OCI-LY1 (cell line): ENCODE measurements around the gene VSTM4.

Experiments used
- H2AFZ ChIP-seq: fragments of 200-600 bp; sonication (generic), shearing (Covaris generic); 2 replicates; pipeline ENCODE4 v1.6.0; 2014; ENCODE audit warnings: antibody characterized with exemption, mild to moderate bottlenecking, low read length
- H3F3A ChIP-seq: fragments of 200-600 bp; sonication (generic), shearing (Covaris generic); 2 replicates; pipeline ENCODE4 v1.6.0; 2014; ENCODE audit warnings: mild to moderate bottlenecking, antibody characterized with exemption, low read length, moderate library complexity; ENCODE audit not compliant: insufficient read depth
- H3K27ac ChIP-seq: fragments of 200-600 bp; sonication (generic); 2 replicates; pipeline ENCODE4 v1.5.1; 2014; ENCODE audit warnings: low read length, mixed run types, mild to moderate bottlenecking, low read depth; ENCODE audit not compliant: poor library complexity, severe bottlenecking
- H3K27me3 ChIP-seq: fragments of 200-600 bp; sonication (generic); 2 replicates; pipeline ENCODE4 v1.6.0; 2014; ENCODE audit warnings: antibody characterized with exemption, mild to moderate bottlenecking, low read length, moderate library complexity; ENCODE audit not compliant: insufficient read depth
- H3K36me3 ChIP-seq: fragments of 200-600 bp; sonication (generic); 2 replicates; pipeline ENCODE4 v1.6.1; 2014; ENCODE audit warnings: mild to moderate bottlenecking, antibody characterized with exemption, low read length, moderate library complexity, mixed read lengths; ENCODE audit not compliant: insufficient read depth
- H3K4me1 ChIP-seq: fragments of 200-600 bp; sonication (generic); 2 replicates; pipeline ENCODE4 v1.5.1; 2014; ENCODE audit warnings: mild to moderate bottlenecking, low read length, moderate library complexity; ENCODE audit not compliant: insufficient read depth, severe bottlenecking
- H3K4me2 ChIP-seq: fragments of 200-600 bp; sonication (generic), shearing (Covaris generic); 2 replicates; pipeline ENCODE4 v1.6.1; 2014; ENCODE audit warnings: low read length
- H3K4me3 ChIP-seq: fragments of 200-600 bp; sonication (generic); 2 replicates; pipeline ENCODE4 v1.5.1; 2014; ENCODE audit warnings: low read length, low read depth, mild to moderate bottlenecking, mixed read lengths; ENCODE audit not compliant: poor library complexity, severe bottlenecking
- H3K79me2 ChIP-seq: fragments of 200-600 bp; shearing (Covaris generic); 2 replicates; pipeline ENCODE4 v1.6.1; 2016; ENCODE audit warnings: mixed run types, low read length, mixed read lengths; ENCODE audit not compliant: insufficient read depth
- H3K9ac ChIP-seq: fragments of 200-600 bp; sonication (generic), shearing (Covaris generic); 2 replicates; pipeline ENCODE4 v1.6.1; 2014; ENCODE audit warnings: mild to moderate bottlenecking, low read length, mixed read lengths
- H3K9me2 ChIP-seq: fragments of 200-600 bp; sonication (generic), shearing (Covaris generic); 2 replicates; pipeline ENCODE4 v1.6.1; 2014; ENCODE audit warnings: low read depth, mild to moderate bottlenecking, low read length, mixed read lengths
- H3K9me3 ChIP-seq: fragments of 200-600 bp; shearing (Covaris generic); 2 replicates; pipeline ENCODE4 v1.6.1; 2014; ENCODE audit warnings: low read length, mixed read lengths
- H4K20me1 ChIP-seq: fragments of 200-600 bp; sonication (generic), shearing (Covaris generic); 2 replicates; pipeline ENCODE4 v1.6.0; 2016; ENCODE audit warnings: mild to moderate bottlenecking, low read length; ENCODE audit not compliant: insufficient read depth
- CTCF ChIP-seq: fragments of 200-600 bp; sonication (generic), shearing (Covaris generic); IDR thresholded peaks from 2 replicates; pipeline ENCODE4 v1.5.1; 2017; ENCODE audit warnings: mild to moderate bottlenecking, antibody characterized with exemption, low read length, moderate library complexity, mixed read lengths
- EZH2 ChIP-seq: fragments of 200-600 bp; sonication (generic), shearing (Covaris generic); IDR thresholded peaks from 2 replicates; pipeline ENCODE4 v1.8.0; 2017; ENCODE audit warnings: borderline replicate concordance, mixed run types, mild to moderate bottlenecking, antibody characterized with exemption, low read length, moderate library complexity, mixed read lengths

VSTM4 gene

DNA sequence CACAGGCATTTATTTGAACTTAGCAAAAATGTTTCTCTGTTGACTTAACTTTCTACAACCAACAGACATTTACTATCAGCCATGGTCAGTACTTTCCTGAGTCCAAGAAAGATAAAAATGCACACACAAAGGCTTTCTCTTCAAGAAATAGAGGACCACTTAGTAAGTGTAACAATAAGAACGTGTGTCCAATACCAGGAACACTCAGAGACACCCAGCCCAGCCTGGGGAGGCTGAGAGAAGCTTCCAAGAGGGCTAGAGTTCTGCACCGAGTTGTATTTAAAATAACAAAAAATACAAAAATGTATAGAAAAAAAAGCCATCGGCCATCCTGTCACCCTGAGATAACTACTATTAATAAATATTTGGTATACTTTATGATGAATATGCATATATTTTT is 35.8 kb downstream of the VSTM4 start:
- no peak overlapping the region for H2AFZ ChIP-seq

DNA sequence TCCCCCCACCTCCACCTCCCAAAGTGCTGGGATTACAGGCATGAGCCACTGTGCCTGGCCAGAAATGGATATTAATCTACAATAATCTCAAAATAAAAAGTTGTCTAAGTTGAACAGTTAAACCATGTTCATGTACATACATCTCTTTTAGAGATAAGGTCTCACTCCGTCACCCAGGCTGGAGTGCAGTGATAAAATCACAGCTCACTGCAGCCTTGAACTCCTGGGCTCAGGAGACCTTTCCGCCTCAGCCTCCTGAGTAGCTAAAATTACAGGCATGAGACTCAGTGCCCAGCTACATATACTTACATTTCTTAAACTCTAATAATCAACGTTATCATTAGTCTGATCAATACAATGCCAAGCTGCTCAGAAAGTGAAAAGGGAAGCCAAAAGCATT is 36.2 kb downstream of the VSTM4 start:
- Histone ChIP-seq H4K20me1 (no peaks in the 10 kb centered on the region), H3K27ac (no peak overlapping the region), H3K4me1 (no peaks in the 10 kb centered on the region), H2AFZ (no peak overlapping the region), H3K4me3 (no peak overlapping the region), H3K9me2 (no peaks in the 10 kb centered on the region), H3K9ac (no peak overlapping the region), H3K27me3 (no peaks in the 10 kb centered on the region), H3K79me2 (no peaks in the 10 kb centered on the region), H3K36me3 (no peaks in the 10 kb centered on the region), H3K9me3 (no peaks in the 10 kb centered on the region), H3K4me2 (no peak overlapping the region), H3F3A (no peaks in the 10 kb centered on the region)
- TF ChIP-seq CTCF (no peak), EZH2 (no peak)

More for the DNA sequence above, 35.8 kb downstream of the VSTM4 start:
- Histone ChIP-seq H3F3A (no peaks in the 10 kb centered on the region), H3K36me3 (no peaks in the 10 kb centered on the region), H3K9me3 (no peaks in the 10 kb centered on the region), H3K9ac (no peak overlapping the region), H3K27ac (no peak overlapping the region), H3K4me1 (no peaks in the 10 kb centered on the region), H3K27me3 (no peaks in the 10 kb centered on the region), H3K79me2 (no peaks in the 10 kb centered on the region), H3K4me3 (no peak overlapping the region), H4K20me1 (no peaks in the 10 kb centered on the region), H3K9me2 (no peaks in the 10 kb centered on the region), H3K4me2 (no peak overlapping the region)
- no peak for TF ChIP-seq CTCF
- TF ChIP-seq EZH2, result no peak

- H3K79me2 ChIP-seq, result no peaks in the 10 kb centered on the region
- H3F3A ChIP-seq, result no peaks in the 10 kb centered on the region
- no peak overlapping the region for H3K27ac ChIP-seq
- no peak overlapping the region for H3K9ac ChIP-seq
- H2AFZ ChIP-seq, result no peak overlapping the region
- H3K36me3 ChIP-seq, result no peaks in the 10 kb centered on the region
- H3K4me3 ChIP-seq, result no peak overlapping the region
- H3K4me2 ChIP-seq, result no peak overlapping the region
- TF ChIP-seq EZH2 (no peak), CTCF (no peak)
- H3K9me2 ChIP-seq, result no peaks in the 10 kb centered on the region
- H3K9me3 ChIP-seq, result no peaks in the 10 kb centered on the region
- no peaks in the 10 kb centered on the region for H3K4me1 ChIP-seq
- H3K27me3 ChIP-seq, result no peaks in the 10 kb centered on the region
- H4K20me1 ChIP-seq, result no peaks in the 10 kb centered on the region
These were observed 36.9 kb downstream of the VSTM4 start for GRCh38 chr10:49078433-49078832.
